ENCODE results near the gene RPL12.

The RPL12 gene

GRCh38 chr9:127450830-127451607 is at the start of gene RPL12, which contains the start of gene LRSAM1:
RPL12 (minus strand) TSS chr9:127451406; CDS start chr9:127451317, 89 bp downstream.
LRSAM1 (plus strand) TSS chr9:127451510; CDS start chr9:127454528, 3,018 bp downstream.
- DNase-seq (ENCODE audit: low read depth in 2 of 2), result peak; percentile 95 to 99

GRCh38 chr9:127500862-127501261 is 49.7 kb upstream of the RPL12 start:
- DNase-seq (ENCODE audit: low read depth in 2 of 2), result no peak

- no peak for DNase-seq (ENCODE audit: low read depth in 2 of 2)
Observed at GRCh38 chr9:127500399-127500798, 49.2 kb upstream of the RPL12 start.

GRCh38 chr9:127498298-127498697 is 47.1 kb upstream of the RPL12 start:
- no peak for DNase-seq (ENCODE audit: low read depth in 2 of 2)

GRCh38 chr9:127497656-127498290 is 46.6 kb upstream of the RPL12 start:
- DNase-seq (ENCODE audit: low read depth in 2 of 2), result no peak

GRCh38 chr9:127496974-127497373 is 45.8 kb upstream of the RPL12 start:
- DNase-seq (ENCODE audit: low read depth in 2 of 2), result no peak

- no peak for DNase-seq (ENCODE audit: low read depth in 2 of 2)
Observed at GRCh38 chr9:127495884-127496555, 44.8 kb upstream of the RPL12 start.

GRCh38 chr9:127494304-127494702 is 43.1 kb upstream of the RPL12 start:
- DNase-seq (ENCODE audit: low read depth in 2 of 2), result no peak

GRCh38 chr9:127493592-127494303 is 42.5 kb upstream of the RPL12 start:
- DNase-seq (ENCODE audit: low read depth in 2 of 2), result no peak

- no peak for DNase-seq (ENCODE audit: low read depth in 2 of 2)
Observed at GRCh38 chr9:127492616-127493015, 41.4 kb upstream of the RPL12 start.

- DNase-seq (ENCODE audit: low read depth in 2 of 2), result no peak
Observed at GRCh38 chr9:127491516-127491915, 40.3 kb upstream of the RPL12 start.

GRCh38 chr9:127490535-127491230 is 39.5 kb upstream of the RPL12 start:
- DNase-seq (ENCODE audit: low read depth in 2 of 2), result no peak

GRCh38 chr9:127489471-127490115 is 38.4 kb upstream of the RPL12 start:
- DNase-seq (ENCODE audit: low read depth in 2 of 2), result no peak

GRCh38 chr9:127488946-127489345 is 37.7 kb upstream of the RPL12 start:
- DNase-seq (ENCODE audit: low read depth in 2 of 2), result no peak

GRCh38 chr9:127485995-127486394 is 34.8 kb upstream of the RPL12 start:
- DNase-seq (ENCODE audit: low read depth in 2 of 2), result no peak

GRCh38 chr9:127482662-127483061 is 31.5 kb upstream of the RPL12 start:
- DNase-seq (ENCODE audit: low read depth in 2 of 2), result no peak

- DNase-seq (ENCODE audit: low read depth in 2 of 2), result no peak
Observed at GRCh38 chr9:127479507-127480081, 28.4 kb upstream of the RPL12 start.

GRCh38 chr9:127474592-127474991 is 23.4 kb upstream of the RPL12 start:
- no peak for DNase-seq (ENCODE audit: low read depth in 2 of 2)

GRCh38 chr9:127473932-127474331 is 22.7 kb upstream of the RPL12 start:
- DNase-seq (ENCODE audit: low read depth in 2 of 2), result no peak

- no peak for DNase-seq (ENCODE audit: low read depth in 2 of 2)
Observed at GRCh38 chr9:127473501-127473900, 22.3 kb upstream of the RPL12 start.

- no peak for DNase-seq (ENCODE audit: low read depth in 2 of 2)
Observed at GRCh38 chr9:127470662-127471061, 19.5 kb upstream of the RPL12 start.
